ENCODE data around the gene CRIP1. TPM values are rescaled to one million over a fixed set of nuclear protein-coding genes. Genes with fewer than 3 reads are reported as not detected.

The CRIP1 gene
- total RNA-seq, 1 donor from 2014 or later: not detected

GRCh38 chr14:105498430-105499255 is 12.0 kb downstream of the CRIP1 start:
- no peak for FAIRE-seq
- no peak for TF ChIP-seq CTCF (IDR thresholded peaks at IDR 0.05; ENCODE audit: insufficient read depth, low read length, severe bottlenecking)
- Histone ChIP-seq H3K36me3 (ENCODE audit: control insufficient read depth, insufficient read depth, low read length) (peaks cover 3% of the 10 kb centered on the region), H3K4me3 (ENCODE audit: low read depth, low read length) (no peak overlapping the region), H3K27me3 (ENCODE audit: control insufficient read depth, insufficient read depth, low read length) (no peaks in the 10 kb centered on the region)
- no peak for DNase-seq (ENCODE audit: low read depth)

- Histone ChIP-seq H3K36me3 (ENCODE audit: control insufficient read depth, insufficient read depth, low read length) (peaks cover 3% of the 10 kb centered on the region), H3K4me3 (ENCODE audit: low read depth, low read length) (no peak overlapping the region), H3K27me3 (ENCODE audit: control insufficient read depth, insufficient read depth, low read length) (no peaks in the 10 kb centered on the region)
- TF ChIP-seq CTCF (IDR thresholded peaks at IDR 0.05; ENCODE audit: insufficient read depth, low read length, severe bottlenecking): no peak
- no peak for FAIRE-seq
- no peak for DNase-seq (ENCODE audit: low read depth)
Measured at GRCh38 chr14:105499256-105500035, 12.8 kb downstream of the CRIP1 start.

GRCh38 chr14:105500036-105500725 is 13.5 kb downstream of the CRIP1 start:
- FAIRE-seq (no peak), DNase-seq (ENCODE audit: low read depth) (no peak)
- Histone ChIP-seq H3K27me3 (ENCODE audit: control insufficient read depth, insufficient read depth, low read length) (no peaks in the 10 kb centered on the region), H3K36me3 (ENCODE audit: control insufficient read depth, insufficient read depth, low read length) (peaks cover 3% of the 10 kb centered on the region), H3K4me3 (ENCODE audit: low read depth, low read length) (no peak overlapping the region)
- no peak for TF ChIP-seq CTCF (IDR thresholded peaks at IDR 0.05; ENCODE audit: insufficient read depth, low read length, severe bottlenecking)

GRCh38 chr14:105500726-105501101 is 14.0 kb downstream of the CRIP1 start:
- FAIRE-seq (no peak), DNase-seq (ENCODE audit: low read depth) (no peak)
- no peaks in the 10 kb centered on the region for H3K27me3 ChIP-seq (ENCODE audit: control insufficient read depth, insufficient read depth, low read length)
- no peak for TF ChIP-seq CTCF (IDR thresholded peaks at IDR 0.05; ENCODE audit: insufficient read depth, low read length, severe bottlenecking)
- H3K4me3 ChIP-seq (ENCODE audit: low read depth, low read length): no peak overlapping the region
- H3K36me3 ChIP-seq (ENCODE audit: control insufficient read depth, insufficient read depth, low read length): peaks cover 3% of the 10 kb centered on the region

- FAIRE-seq (no peak), DNase-seq (ENCODE audit: low read depth) (no peak)
- peaks cover 3% of the 10 kb centered on the region for H3K36me3 ChIP-seq (ENCODE audit: control insufficient read depth, insufficient read depth, low read length)
- no peaks in the 10 kb centered on the region for H3K27me3 ChIP-seq (ENCODE audit: control insufficient read depth, insufficient read depth, low read length)
- H3K4me3 ChIP-seq (ENCODE audit: low read depth, low read length): no peak overlapping the region
- TF ChIP-seq CTCF (IDR thresholded peaks at IDR 0.05; ENCODE audit: insufficient read depth, low read length, severe bottlenecking): no peak
Measured at GRCh38 chr14:105501504-105502291, 15.0 kb downstream of the CRIP1 start.

Data from bronchial epithelial cell (primary cell).